Neural cell (in vitro differentiated cells): ENCODE measurements around the gene DDN.

Source experiments
- MXI1 ChIP-seq: fragments of 450-650 bp; conservative IDR thresholded peaks from 2 replicates; pipeline ENCODE4 v1.6.1; 2014; ENCODE audit warnings: antibody characterized with exemption, mild to moderate bottlenecking; ENCODE audit not compliant: poor library complexity, severe bottlenecking
- POLR2AphosphoS5 ChIP-seq: IDR thresholded peaks from 2 replicates; pipeline ENCODE4 v1.6.1; 2012
- RAD21 ChIP-seq: fragments of 450-650 bp; conservative IDR thresholded peaks from 2 replicates; pipeline ENCODE4 v1.6.1; 2014; ENCODE audit warnings: antibody characterized with exemption, mild to moderate bottlenecking, moderate library complexity
- TF ChIP-seq, protein P1 (sequence below): fragments of 450-650 bp; IDR thresholded peaks from 2 replicates; pipeline ENCODE4 v1.5.1; 2014; ENCODE audit warnings: antibody characterized with exemption, mild to moderate bottlenecking, moderate library complexity; ENCODE audit not compliant: poor library complexity, severe bottlenecking
- TF ChIP-seq, protein P2 (sequence below): IDR thresholded peaks from 2 replicates; pipeline ENCODE4 v1.6.1; 2012; ENCODE audit warnings: borderline replicate concordance

DNA sequence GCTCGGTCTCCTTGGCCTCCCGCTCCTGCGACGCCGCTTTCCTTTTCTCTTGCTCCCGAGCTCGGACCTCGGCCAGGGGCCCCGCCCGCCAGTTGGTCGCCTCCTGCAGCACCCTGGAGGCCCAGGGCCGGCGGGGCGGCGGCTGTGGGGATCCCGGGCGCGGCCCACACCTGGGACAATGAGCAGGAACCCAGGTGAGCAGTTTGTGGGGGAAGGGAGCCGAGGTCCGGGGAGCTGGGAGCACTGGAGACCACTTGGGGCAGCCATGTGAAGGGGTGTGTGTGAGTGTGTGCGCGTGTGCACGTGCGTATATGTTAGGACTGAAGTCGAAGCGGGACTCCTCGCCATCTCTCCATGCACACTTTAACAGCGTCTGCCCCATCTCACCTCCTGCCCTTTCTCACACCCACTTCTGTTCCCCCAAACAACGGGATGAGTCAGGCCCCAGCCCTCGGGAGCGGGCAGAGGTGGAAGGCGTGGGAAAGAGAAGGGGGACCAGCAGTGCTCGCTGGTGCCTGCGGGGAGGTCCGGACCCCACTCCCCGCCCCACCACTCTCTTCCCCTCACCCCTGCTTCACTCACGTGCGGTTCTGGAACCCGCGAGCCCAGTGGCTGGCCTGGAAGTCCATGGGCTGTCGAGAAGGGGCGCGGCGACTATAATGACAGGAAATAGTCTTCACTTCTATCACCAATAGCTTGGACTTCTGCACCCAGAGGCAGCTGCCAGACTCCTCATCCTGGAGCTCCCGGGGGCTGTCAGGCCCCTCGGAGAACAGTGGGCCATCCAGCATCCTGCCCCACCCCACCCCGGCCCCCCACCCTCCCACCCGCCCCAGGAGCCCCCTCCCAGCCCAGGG is 450 bp downstream of the DDN start:
- TF ChIP-seq, protein P1, sequence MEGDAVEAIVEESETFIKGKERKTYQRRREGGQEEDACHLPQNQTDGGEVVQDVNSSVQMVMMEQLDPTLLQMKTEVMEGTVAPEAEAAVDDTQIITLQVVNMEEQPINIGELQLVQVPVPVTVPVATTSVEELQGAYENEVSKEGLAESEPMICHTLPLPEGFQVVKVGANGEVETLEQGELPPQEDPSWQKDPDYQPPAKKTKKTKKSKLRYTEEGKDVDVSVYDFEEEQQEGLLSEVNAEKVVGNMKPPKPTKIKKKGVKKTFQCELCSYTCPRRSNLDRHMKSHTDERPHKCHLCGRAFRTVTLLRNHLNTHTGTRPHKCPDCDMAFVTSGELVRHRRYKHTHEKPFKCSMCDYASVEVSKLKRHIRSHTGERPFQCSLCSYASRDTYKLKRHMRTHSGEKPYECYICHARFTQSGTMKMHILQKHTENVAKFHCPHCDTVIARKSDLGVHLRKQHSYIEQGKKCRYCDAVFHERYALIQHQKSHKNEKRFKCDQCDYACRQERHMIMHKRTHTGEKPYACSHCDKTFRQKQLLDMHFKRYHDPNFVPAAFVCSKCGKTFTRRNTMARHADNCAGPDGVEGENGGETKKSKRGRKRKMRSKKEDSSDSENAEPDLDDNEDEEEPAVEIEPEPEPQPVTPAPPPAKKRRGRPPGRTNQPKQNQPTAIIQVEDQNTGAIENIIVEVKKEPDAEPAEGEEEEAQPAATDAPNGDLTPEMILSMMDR: no peak
- TF ChIP-seq MXI1 (no peak), RAD21 (no peak), POLR2AphosphoS5 (no peak)
- TF ChIP-seq, protein P2, sequence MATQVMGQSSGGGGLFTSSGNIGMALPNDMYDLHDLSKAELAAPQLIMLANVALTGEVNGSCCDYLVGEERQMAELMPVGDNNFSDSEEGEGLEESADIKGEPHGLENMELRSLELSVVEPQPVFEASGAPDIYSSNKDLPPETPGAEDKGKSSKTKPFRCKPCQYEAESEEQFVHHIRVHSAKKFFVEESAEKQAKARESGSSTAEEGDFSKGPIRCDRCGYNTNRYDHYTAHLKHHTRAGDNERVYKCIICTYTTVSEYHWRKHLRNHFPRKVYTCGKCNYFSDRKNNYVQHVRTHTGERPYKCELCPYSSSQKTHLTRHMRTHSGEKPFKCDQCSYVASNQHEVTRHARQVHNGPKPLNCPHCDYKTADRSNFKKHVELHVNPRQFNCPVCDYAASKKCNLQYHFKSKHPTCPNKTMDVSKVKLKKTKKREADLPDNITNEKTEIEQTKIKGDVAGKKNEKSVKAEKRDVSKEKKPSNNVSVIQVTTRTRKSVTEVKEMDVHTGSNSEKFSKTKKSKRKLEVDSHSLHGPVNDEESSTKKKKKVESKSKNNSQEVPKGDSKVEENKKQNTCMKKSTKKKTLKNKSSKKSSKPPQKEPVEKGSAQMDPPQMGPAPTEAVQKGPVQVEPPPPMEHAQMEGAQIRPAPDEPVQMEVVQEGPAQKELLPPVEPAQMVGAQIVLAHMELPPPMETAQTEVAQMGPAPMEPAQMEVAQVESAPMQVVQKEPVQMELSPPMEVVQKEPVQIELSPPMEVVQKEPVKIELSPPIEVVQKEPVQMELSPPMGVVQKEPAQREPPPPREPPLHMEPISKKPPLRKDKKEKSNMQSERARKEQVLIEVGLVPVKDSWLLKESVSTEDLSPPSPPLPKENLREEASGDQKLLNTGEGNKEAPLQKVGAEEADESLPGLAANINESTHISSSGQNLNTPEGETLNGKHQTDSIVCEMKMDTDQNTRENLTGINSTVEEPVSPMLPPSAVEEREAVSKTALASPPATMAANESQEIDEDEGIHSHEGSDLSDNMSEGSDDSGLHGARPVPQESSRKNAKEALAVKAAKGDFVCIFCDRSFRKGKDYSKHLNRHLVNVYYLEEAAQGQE: no peak
